ENCODE data around the gene HAUS2.
A peak's percentile ranks its signal among the peaks of the same experiment; 100 is the strongest.

HAUS2 gene

GRCh38 chr15:42548249-42549031 lies at the start of gene HAUS2, which contains the start of gene LRRC57:
HAUS2 (plus strand) TSS chr15:42548838; CDS start chr15:42548873, 35 bp downstream.
LRRC57 (minus strand) TSS chr15:42548793; CDS start chr15:42548434, 359 bp downstream.
- Histone ChIP-seq H3K9ac (ENCODE audit: low read depth, low read length) (peak within 1 kb of the TSS; percentile 94), H3K36me3 (ENCODE audit: insufficient read depth, low read length) (peaks cover 4% of the 10 kb centered on the region; the same call in 1 of the 2 replicates), H3K4me1 (ENCODE audit: insufficient read depth, low read length) (no peaks in the 10 kb centered on the region), H3K9me3 (ENCODE audit: control insufficient read depth, insufficient read depth, low read length) (no peaks in the 10 kb centered on the region)

DNA sequence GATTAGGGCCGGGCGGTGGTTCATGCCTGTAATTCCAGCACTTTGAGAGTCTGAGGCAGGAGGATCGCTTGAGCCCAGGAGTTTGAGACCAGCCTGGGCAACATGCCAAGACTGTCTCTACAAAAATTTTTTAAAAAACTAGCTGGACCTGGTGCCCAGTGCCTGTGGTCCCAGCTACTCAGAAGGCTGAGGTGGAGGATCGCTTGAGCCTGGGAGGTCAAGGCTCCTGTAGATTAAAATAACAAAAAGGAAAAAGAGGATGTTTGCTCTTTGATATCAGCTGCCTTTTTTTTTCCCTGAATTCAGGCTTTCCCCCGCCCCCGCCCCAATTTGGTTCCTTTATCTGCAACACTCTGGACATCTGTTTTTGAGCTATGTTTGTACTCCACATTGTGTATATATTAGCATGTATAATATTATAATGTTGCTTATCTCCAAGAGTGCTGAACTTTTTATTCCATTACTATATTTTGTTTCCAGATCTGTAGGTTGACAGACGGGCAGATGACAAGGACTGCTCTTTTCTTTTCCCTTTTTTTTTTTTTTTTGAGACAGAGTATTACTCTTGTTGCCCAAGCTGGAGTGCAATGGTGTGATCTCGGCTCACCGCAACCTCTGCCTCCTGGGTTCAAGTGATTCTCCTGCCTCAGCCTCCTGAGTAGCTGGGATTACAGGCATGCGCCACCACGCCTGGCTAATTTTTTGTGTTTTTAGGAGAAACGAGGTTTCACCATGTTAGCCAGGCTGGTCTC lies 48.6 kb upstream of the HAUS2 start:
- H3K9me3 ChIP-seq (ENCODE audit: control insufficient read depth, insufficient read depth, low read length): no peaks in the 10 kb centered on the region
- peaks cover 15% of the 10 kb centered on the region; the same call in 1 of the 2 replicates for H3K4me1 ChIP-seq (ENCODE audit: insufficient read depth, low read length)

GRCh38 chr15:42502477-42502876 lies 46.2 kb upstream of the HAUS2 start:
- Histone ChIP-seq H3K9ac (ENCODE audit: low read depth, low read length) (no peak overlapping the region), H3K36me3 (ENCODE audit: insufficient read depth, low read length) (no peaks in the 10 kb centered on the region), H3K4me1 (ENCODE audit: insufficient read depth, low read length) (peaks cover 15% of the 10 kb centered on the region; the same call in 1 of the 2 replicates), H3K9me3 (ENCODE audit: control insufficient read depth, insufficient read depth, low read length) (no peaks in the 10 kb centered on the region)

More for the DNA sequence above, 48.6 kb upstream of the HAUS2 start:
- Histone ChIP-seq H3K9ac (ENCODE audit: low read depth, low read length) (no peak overlapping the region), H3K36me3 (ENCODE audit: insufficient read depth, low read length) (no peaks in the 10 kb centered on the region)

DNA sequence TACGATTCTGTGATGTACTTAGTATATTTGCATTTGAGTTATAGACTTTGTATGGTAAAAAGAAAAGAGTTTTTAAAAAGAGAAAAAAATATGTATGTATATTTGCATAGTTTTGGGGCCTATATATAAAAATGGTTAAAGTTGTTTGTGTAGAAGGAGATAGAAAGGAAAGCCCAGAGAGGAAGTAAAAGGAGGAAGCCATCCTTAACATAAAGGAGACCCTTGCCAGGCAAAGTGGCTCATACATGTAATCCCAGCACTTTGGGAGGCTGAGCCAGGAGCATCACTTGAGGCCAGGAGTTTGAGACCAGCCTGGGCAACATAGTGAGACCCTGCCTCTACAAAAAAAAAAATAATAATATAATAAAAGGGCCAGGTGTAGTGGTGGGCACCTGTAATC lies 44.8 kb upstream of the HAUS2 start:
- Histone ChIP-seq H3K9me3 (ENCODE audit: control insufficient read depth, insufficient read depth, low read length) (no peaks in the 10 kb centered on the region), H3K36me3 (ENCODE audit: insufficient read depth, low read length) (no peaks in the 10 kb centered on the region), H3K9ac (ENCODE audit: low read depth, low read length) (no peak overlapping the region), H3K4me1 (ENCODE audit: insufficient read depth, low read length) (peaks cover 15% of the 10 kb centered on the region; the same call in 1 of the 2 replicates)

DNA sequence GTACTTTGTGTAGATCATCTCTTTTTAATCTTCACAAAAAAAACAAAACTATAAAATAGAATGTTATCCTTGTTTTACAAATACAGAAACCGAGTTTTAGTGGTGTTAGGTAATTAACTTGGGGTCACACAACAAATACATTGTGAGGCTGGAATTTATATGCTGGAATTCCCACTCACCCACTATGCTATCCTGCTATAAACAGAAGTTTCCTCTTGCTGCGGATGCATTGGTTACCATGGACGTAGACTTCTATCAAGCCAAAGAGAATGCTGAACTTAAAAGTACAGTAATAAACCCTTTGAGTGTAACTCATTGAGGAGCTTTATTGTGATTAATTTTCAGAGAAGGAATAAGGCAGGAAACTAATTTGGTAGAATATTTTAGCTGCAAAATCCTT lies 44.0 kb upstream of the HAUS2 start:
- Histone ChIP-seq H3K9me3 (ENCODE audit: control insufficient read depth, insufficient read depth, low read length) (no peaks in the 10 kb centered on the region), H3K36me3 (ENCODE audit: insufficient read depth, low read length) (no peaks in the 10 kb centered on the region), H3K9ac (ENCODE audit: low read depth, low read length) (no peak overlapping the region), H3K4me1 (ENCODE audit: insufficient read depth, low read length) (peaks cover 14% of the 10 kb centered on the region; the same call in 1 of the 2 replicates)

- no peaks in the 10 kb centered on the region for H3K9me3 ChIP-seq (ENCODE audit: control insufficient read depth, insufficient read depth, low read length)
- H3K9ac ChIP-seq (ENCODE audit: low read depth, low read length): no peak overlapping the region
- 0 out of 2 replicates have a peak, but pooled peaks cover 8% of the 10 kb centered on the region for H3K4me1 ChIP-seq (ENCODE audit: insufficient read depth, low read length)
- no peaks in the 10 kb centered on the region for H3K36me3 ChIP-seq (ENCODE audit: insufficient read depth, low read length)
Measured at GRCh38 chr15:42507514-42507913, 41.1 kb upstream of the HAUS2 start.

- Histone ChIP-seq H3K9me3 (ENCODE audit: control insufficient read depth, insufficient read depth, low read length) (no peaks in the 10 kb centered on the region), H3K4me1 (ENCODE audit: insufficient read depth, low read length) (0 out of 2 replicates have a peak, but pooled peaks cover 8% of the 10 kb centered on the region), H3K9ac (ENCODE audit: low read depth, low read length) (no peak overlapping the region), H3K36me3 (ENCODE audit: insufficient read depth, low read length) (no peaks in the 10 kb centered on the region)
Measured at GRCh38 chr15:42508263-42508690, 40.4 kb upstream of the HAUS2 start.

DNA sequence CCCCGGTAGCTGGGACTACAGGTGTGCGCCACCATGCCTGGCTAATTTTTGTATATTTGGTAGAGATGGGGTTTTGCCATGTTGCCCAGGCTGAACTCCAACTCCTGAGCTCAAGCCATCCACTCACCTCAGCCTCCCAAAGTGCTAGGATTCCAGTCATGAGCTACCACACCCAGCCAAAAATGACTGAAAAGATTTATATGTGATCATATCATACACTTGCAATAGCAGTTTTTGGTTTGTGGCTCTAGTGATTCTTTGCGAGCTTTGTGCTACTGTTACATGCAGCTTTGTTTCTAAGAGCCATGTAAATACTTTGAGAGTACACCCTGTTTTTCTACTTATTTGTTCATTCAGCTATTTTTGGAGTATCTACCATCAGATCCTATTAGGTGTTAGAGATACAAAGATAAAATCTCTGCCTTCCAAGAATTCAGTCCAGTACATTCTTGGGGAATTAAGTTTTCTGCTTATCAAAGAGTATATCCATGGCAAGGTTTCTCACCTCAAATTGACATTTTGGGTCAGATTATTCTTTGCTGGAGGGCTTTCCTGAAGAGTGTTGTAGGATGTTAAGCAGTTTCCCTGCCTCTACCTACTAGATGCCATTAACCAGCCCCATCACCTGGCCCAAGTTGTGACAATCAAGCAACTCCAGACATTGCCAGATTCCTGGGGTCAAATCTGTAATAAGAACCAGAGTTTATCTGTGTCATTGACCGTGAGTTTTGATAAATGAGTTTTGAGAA lies 38.2 kb upstream of the HAUS2 start:
- no peak overlapping the region for H3K9ac ChIP-seq (ENCODE audit: low read depth, low read length)

GRCh38 chr15:42511007-42511391 lies 37.6 kb upstream of the HAUS2 start:
- Histone ChIP-seq H3K9me3 (ENCODE audit: control insufficient read depth, insufficient read depth, low read length) (no peaks in the 10 kb centered on the region), H3K9ac (ENCODE audit: low read depth, low read length) (no peak overlapping the region), H3K36me3 (ENCODE audit: insufficient read depth, low read length) (no peaks in the 10 kb centered on the region; the same call in 1 of the 2 replicates), H3K4me1 (ENCODE audit: insufficient read depth, low read length) (no peaks in the 10 kb centered on the region)

More for the DNA sequence above, 38.2 kb upstream of the HAUS2 start:
- H3K4me1 ChIP-seq (ENCODE audit: insufficient read depth, low read length): no peaks in the 10 kb centered on the region
- H3K9me3 ChIP-seq (ENCODE audit: control insufficient read depth, insufficient read depth, low read length): no peaks in the 10 kb centered on the region
- no peaks in the 10 kb centered on the region; the same call in 1 of the 2 replicates for H3K36me3 ChIP-seq (ENCODE audit: insufficient read depth, low read length)

DNA sequence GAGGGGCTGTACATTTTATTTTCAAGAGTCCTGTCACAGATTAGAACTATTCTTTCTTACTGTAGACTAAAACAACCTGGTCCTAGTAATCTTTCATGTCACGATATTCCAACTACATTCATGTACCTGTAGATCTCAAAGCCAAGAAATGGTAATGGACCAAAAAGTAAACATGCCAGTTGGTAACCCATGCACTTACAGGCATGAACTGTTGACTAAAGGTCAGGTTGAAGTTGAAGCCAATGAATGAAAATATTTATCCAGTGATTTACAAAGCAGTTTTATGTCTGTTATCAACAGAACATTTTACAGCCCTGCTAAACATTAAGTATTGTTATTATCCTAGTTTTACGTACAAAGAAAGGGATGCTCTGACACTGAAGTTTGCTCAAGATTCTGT lies 25.3 kb upstream of the HAUS2 start:
- H3K9me3 ChIP-seq (ENCODE audit: control insufficient read depth, insufficient read depth, low read length): no peaks in the 10 kb centered on the region
- peaks cover 3% of the 10 kb centered on the region; the same call in 1 of the 2 replicates for H3K36me3 ChIP-seq (ENCODE audit: insufficient read depth, low read length)
- H3K4me1 ChIP-seq (ENCODE audit: insufficient read depth, low read length): no peaks in the 10 kb centered on the region
- H3K9ac ChIP-seq (ENCODE audit: low read depth, low read length): no peak overlapping the region

DNA sequence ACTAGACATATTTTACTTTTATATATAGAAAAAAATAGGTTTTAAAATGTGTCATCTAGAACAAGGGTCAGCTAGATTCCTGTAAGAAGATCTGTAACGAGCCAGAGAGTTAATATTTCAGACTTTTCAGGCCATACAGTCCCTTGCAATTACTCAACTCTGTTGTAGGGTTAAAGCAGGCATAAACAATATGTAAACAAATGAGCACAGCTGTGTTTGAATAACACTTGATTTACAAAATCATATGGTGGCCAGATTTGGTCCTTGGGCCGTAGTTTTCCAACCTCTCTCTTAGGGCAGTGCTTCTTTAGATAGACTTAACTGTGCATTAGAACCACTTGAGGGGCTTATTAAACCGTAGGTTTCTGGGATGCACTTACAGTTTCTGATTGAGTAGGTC lies 19.7 kb upstream of the HAUS2 start:
- Histone ChIP-seq H3K9ac (ENCODE audit: low read depth, low read length) (no peak overlapping the region), H3K36me3 (ENCODE audit: insufficient read depth, low read length) (peaks cover 2% of the 10 kb centered on the region), H3K9me3 (ENCODE audit: control insufficient read depth, insufficient read depth, low read length) (no peaks in the 10 kb centered on the region), H3K4me1 (ENCODE audit: insufficient read depth, low read length) (no peaks in the 10 kb centered on the region)

GRCh38 chr15:42533246-42533645 lies 15.4 kb upstream of the HAUS2 start:
- Histone ChIP-seq H3K36me3 (ENCODE audit: insufficient read depth, low read length) (peaks cover 2% of the 10 kb centered on the region), H3K9me3 (ENCODE audit: control insufficient read depth, insufficient read depth, low read length) (no peaks in the 10 kb centered on the region), H3K4me1 (ENCODE audit: insufficient read depth, low read length) (no peaks in the 10 kb centered on the region), H3K9ac (ENCODE audit: low read depth, low read length) (no peak overlapping the region)

GRCh38 chr15:42544853-42545629 lies 3.6 kb upstream of the HAUS2 start:
- H3K36me3 ChIP-seq (ENCODE audit: insufficient read depth, low read length): peaks cover 4% of the 10 kb centered on the region; the same call in 1 of the 2 replicates

More at GRCh38 chr15:42544853-42545629, 3.6 kb upstream of the HAUS2 start:
- Histone ChIP-seq H3K9me3 (ENCODE audit: control insufficient read depth, insufficient read depth, low read length) (no peaks in the 10 kb centered on the region), H3K9ac (ENCODE audit: low read depth, low read length) (no peak overlapping the region), H3K4me1 (ENCODE audit: insufficient read depth, low read length) (no peaks in the 10 kb centered on the region)
